GM12873 (cell line): Measurements from ENCODE around the gene FGF2.
A peak's percentile ranks its signal among the peaks of the same experiment; 100 is the strongest.

Experiments used
- CTCF ChIP-seq: IDR thresholded peaks from 2 replicates; pipeline ENCODE4 v1.5.1; 2012; ENCODE audit warnings: low read depth, mild to moderate bottlenecking, moderate library complexity, low read length, control low read depth; ENCODE audit not compliant: insufficient read depth; ENCODE audit errors: missing control alignments

The FGF2 gene

GRCh38 chr4:122821092-122821491 is 5.5 kb upstream of the FGF2 start:
- TF ChIP-seq CTCF = no peak

GRCh38 chr4:122822466-122822865 is 4.2 kb upstream of the FGF2 start:
- TF ChIP-seq CTCF = no peak

- TF ChIP-seq CTCF = no peak
Measured at GRCh38 chr4:122823476-122823875, 3.2 kb upstream of the FGF2 start.

GRCh38 chr4:122824616-122825015 is 2.0 kb upstream of the FGF2 start:
- TF ChIP-seq CTCF = no peak

GRCh38 chr4:122826079-122826527 is 528 bp upstream of the FGF2 start:
- TF ChIP-seq CTCF = no peak

- TF ChIP-seq CTCF = no peak
Measured at GRCh38 chr4:122827258-122827878, 737 bp downstream of the FGF2 start.

- TF ChIP-seq CTCF = peak; percentile 51
Measured at GRCh38 chr4:122827879-122828601, 1.4 kb downstream of the FGF2 start.
